ENCODE data around the gene MZT2B.
"Not testable (repeated sequence)": the region's sequence is repeated elsewhere in the genome, so short reads cannot be mapped to it uniquely, and the experiment has no call there.

The MZT2B gene

GRCh38 chr2:130219147-130219546 is 37.1 kb downstream of the MZT2B start:
- DNase-seq (ENCODE audit: low spot score): not testable (repeated sequence)

GRCh38 chr2:130220505-130220904 is 38.4 kb downstream of the MZT2B start:
- DNase-seq (ENCODE audit: low spot score): not testable (repeated sequence)

DNA sequence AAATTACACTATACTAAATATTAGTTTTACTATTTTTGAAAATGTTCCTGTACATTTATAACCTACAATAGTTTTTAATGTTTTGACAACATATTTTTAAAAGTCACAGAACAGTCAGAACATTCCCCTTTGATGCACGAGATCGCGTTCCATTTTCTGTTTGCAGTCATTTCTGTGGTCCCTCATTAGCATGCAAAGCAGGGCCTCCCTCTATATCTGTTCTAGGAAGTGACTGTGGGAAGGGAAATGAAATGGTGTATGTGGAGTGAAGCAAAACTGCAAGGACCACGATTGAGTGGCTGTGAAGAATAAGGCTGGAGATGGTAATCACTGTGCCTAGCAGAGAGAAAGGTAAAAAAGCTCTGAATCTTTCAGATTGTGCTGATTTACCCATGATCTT is 40.5 kb downstream of the MZT2B start:
- not testable (repeated sequence) for DNase-seq (ENCODE audit: low spot score)

GRCh38 chr2:130228005-130228404 is 45.9 kb downstream of the MZT2B start:
- not testable (repeated sequence) for DNase-seq (ENCODE audit: low spot score)

DNA sequence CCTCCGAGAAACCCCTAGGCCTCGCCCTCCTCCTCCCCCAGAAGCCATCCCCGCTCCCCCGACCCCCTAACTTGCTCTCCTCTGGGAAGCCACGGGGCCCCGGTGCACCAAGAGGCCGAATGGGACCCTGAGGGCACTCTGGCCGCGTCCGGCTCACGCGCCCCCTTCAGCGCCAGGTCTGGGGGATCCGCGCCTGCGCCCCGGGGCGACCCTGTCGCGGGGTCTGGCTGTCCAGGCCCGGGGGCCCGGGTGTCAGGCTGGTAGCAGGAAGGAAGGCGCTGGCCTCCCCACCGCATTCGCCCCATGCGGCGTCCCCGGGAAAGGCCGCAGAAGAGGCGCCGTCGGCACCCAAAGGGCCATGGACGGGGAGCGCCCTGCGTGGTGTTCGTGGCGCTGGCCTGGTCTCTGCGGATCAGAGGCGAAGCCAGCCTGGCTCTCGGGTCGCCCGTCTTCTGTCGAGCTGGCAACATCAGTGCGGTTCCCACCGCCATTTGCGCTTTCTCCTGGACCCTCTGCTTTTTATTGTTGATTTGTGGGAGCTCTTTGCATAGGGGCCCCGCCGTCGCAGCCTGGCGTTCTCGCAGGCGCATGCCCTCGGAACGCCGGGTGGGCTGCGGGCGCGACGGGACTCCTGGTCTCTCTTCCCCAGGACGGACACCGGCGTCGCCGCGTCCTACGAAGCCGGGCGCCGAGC is 46.6 kb downstream of the MZT2B start:
- not testable (repeated sequence) for DNase-seq (ENCODE audit: low spot score)

DNA sequence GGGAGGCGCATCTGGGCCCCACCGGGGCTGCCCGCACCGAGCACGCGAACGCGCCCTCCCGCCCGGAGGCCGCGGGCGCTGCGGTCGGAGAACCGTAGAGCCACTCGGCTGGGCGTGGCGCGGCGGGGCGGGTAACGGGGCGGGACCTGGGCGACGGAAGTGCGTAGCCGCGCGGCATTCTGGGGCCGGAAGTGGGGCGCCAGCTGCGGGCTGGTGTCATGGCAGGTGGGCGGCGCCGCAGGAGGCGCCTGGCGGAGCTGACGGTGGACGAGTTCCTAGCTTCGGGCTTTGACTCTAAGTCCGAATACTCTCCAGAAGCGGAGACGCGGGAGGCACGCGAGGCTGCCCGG is 47.1 kb downstream of the MZT2B start:
- not testable (repeated sequence) for DNase-seq (ENCODE audit: low spot score)

DNA sequence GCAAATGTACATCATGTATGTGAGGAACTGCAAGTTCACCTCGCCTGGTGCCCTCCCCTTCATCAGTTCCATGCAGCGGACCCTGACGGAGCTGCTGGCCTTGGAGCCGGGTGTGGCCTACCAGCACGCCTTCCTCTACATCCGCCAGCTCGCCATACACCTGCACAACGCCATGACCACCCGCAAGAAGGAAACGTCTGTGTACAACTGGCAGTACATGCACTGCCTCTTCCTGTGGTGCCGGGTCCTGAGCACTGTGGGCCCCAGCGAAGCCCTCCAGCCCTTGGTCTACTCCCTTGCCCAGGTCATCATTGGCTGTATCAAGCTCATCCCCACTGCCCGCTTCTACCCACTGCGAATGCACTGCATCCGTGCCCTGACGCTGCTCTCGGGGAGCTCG is 48.3 kb downstream of the MZT2B start:
- not testable (repeated sequence) for DNase-seq (ENCODE audit: low spot score)

- not testable (repeated sequence) for DNase-seq (ENCODE audit: low spot score)
Observed at GRCh38 chr2:130230907-130231306, 48.8 kb downstream of the MZT2B start.

- no peak for DNase-seq (ENCODE audit: low spot score)
Observed at GRCh38 chr2:130231656-130232055, 49.6 kb downstream of the MZT2B start.

GRCh38 chr2:130233066-130233465 is 51.0 kb downstream of the MZT2B start:
- DNase-seq (ENCODE audit: low spot score): not testable (repeated sequence)

DNA sequence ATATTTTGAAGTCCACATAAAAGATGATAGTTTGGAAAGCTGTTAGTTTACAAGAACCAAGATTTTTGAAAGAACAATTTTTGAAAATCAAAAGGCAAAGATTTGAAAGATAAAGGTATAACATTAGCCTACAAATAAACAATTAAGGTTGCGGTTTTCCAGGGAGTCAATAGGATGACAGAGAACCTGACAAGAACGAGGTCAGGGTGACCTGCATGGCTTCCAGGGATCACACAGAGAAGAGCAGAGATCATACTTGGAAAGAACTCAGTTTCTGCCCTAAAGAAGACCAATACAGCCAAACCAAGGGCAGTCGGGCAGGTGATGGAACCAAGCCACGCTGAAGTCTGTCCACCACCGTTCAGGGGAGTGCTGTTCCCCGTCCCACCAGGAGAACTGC is 57.5 kb downstream of the MZT2B start:
- not testable (repeated sequence) for DNase-seq (ENCODE audit: low spot score)

Measured in HuH-7 (cell line).